Measurements from ENCODE around the gene ARL4D.

DNA sequence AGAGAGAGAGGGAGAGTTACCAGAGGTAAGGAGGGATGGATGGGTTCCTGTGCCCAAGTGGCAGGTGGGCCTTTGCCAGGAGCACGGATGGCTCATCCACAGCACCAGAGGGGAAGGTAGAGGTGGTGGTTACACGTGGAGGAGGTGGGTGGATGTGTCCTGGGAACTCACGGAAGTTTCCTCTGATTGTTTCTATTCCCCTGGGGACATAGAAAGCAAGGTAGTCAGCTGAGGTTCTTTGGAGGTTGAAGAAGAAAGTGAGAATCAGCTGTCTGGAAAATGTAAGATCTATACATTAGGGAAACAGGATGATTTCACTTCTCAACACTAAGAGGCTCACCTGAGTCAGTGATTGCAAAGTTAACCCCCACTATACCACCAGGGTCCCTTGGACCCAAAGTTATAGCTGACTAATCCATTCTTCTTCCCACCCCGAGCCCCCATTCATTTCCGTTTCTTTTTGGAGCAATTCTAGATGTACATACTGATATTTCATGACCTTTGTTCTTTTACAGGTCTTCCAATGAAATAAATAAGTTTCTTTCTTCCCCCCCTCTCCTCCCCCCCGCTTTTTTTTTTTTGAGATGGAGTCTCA, 27.5 kb upstream of the ARL4D start:
- no peak for TF ChIP-seq POLR2A (IDR thresholded peaks at IDR 0.05)
- TF ChIP-seq, protein P1, sequence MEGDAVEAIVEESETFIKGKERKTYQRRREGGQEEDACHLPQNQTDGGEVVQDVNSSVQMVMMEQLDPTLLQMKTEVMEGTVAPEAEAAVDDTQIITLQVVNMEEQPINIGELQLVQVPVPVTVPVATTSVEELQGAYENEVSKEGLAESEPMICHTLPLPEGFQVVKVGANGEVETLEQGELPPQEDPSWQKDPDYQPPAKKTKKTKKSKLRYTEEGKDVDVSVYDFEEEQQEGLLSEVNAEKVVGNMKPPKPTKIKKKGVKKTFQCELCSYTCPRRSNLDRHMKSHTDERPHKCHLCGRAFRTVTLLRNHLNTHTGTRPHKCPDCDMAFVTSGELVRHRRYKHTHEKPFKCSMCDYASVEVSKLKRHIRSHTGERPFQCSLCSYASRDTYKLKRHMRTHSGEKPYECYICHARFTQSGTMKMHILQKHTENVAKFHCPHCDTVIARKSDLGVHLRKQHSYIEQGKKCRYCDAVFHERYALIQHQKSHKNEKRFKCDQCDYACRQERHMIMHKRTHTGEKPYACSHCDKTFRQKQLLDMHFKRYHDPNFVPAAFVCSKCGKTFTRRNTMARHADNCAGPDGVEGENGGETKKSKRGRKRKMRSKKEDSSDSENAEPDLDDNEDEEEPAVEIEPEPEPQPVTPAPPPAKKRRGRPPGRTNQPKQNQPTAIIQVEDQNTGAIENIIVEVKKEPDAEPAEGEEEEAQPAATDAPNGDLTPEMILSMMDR (IDR thresholded peaks at IDR 0.05): no peak
